ENCODE data around the gene HAPLN1.

DNA sequence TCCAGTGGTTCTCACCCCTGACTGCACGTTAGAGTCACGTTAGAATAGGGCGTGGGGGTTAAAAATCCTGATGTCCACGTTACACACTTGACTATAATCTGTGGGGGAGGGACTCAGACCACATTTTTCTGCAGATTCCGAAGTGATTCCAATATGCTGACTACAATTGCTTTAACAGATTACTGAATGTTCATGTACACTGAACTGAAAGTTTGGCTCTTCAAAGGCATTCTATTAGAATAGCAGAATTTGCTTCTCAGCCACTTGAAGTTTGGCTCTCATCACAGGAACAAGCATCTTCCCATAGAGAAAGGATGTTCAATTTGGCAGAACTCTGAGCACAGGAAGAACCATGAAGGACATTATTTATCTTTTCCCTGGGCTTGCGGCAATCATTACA is 84.5 kb downstream of the HAPLN1 start:
- TF ChIP-seq POLR2AphosphoS5 (IDR thresholded peaks at IDR 0.05; ENCODE audit: insufficient read depth in 1 of 2, low read depth in 1 of 2) = no peak
- TF ChIP-seq, protein P1, sequence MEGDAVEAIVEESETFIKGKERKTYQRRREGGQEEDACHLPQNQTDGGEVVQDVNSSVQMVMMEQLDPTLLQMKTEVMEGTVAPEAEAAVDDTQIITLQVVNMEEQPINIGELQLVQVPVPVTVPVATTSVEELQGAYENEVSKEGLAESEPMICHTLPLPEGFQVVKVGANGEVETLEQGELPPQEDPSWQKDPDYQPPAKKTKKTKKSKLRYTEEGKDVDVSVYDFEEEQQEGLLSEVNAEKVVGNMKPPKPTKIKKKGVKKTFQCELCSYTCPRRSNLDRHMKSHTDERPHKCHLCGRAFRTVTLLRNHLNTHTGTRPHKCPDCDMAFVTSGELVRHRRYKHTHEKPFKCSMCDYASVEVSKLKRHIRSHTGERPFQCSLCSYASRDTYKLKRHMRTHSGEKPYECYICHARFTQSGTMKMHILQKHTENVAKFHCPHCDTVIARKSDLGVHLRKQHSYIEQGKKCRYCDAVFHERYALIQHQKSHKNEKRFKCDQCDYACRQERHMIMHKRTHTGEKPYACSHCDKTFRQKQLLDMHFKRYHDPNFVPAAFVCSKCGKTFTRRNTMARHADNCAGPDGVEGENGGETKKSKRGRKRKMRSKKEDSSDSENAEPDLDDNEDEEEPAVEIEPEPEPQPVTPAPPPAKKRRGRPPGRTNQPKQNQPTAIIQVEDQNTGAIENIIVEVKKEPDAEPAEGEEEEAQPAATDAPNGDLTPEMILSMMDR (IDR thresholded peaks at IDR 0.05) = no peak
- TF ChIP-seq POLR2A (IDR thresholded peaks at IDR 0.05) = no peak

All from vagina (tissue), 2 donors.